Measurements from ENCODE around the gene BHLHA9. TPM values are rescaled to one million over a fixed set of nuclear protein-coding genes. Genes with fewer than 3 reads are reported as not detected.

BHLHA9 gene
- total and polyA plus RNA-seq, 2 donors (not counting 3 experiments of a cell fraction or from before 2014, with no cell fraction given), result not detected

- Histone ChIP-seq H3K27me3 (ENCODE audit: control insufficient read depth in 2 of 2, insufficient read depth in 2 of 2, low read length in 2 of 2) (peaks cover 27 to 34% of the 10 kb centered on the region in 2 experiments), H3K9me3 (replicated peaks; ENCODE audit: control insufficient read depth, insufficient read depth, low read length) (no peaks in the 10 kb centered on the region), H3K4me2 (ENCODE audit: insufficient read depth, low read length) (no peak overlapping the region), H2AFZ (ENCODE audit: low read depth, low read length) (no peak overlapping the region), H3K9me1 (replicated peaks; ENCODE audit: control insufficient read depth, extremely low read depth, insufficient read depth, low read length) (no peaks in the 10 kb centered on the region), H3K36me3 (ENCODE audit: control insufficient read depth in 2 of 2, extremely low read depth in 1 of 2, insufficient read depth in 2 of 2, low read length in 2 of 2) (no peaks in the 10 kb centered on the region), H3K4me3 (replicated peaks in 1 of 3; ENCODE audit: insufficient read depth in 1 of 3, low read depth in 1 of 3, low read length in 3 of 3) (no peak overlapping the region), H3K27ac (ENCODE audit: insufficient read depth, low read depth, low read length) (no peak overlapping the region), H4K20me1 (replicated peaks; ENCODE audit: control insufficient read depth, extremely low read depth, insufficient read depth, low read length) (no peaks in the 10 kb centered on the region), H3K4me1 (ENCODE audit: control insufficient read depth, extremely low read depth, insufficient read depth, low read length) (no peaks in the 10 kb centered on the region), H3K9ac (replicated peaks; ENCODE audit: extremely low read depth, insufficient read depth, low read length) (no peak overlapping the region), H3K79me2 (ENCODE audit: control insufficient read depth, insufficient read depth, low read length) (no peaks in the 10 kb centered on the region)
- intact Hi-C loops (cut with micrococcal nuclease) (no loop called here), dilution Hi-C loops (cut with MboI; ENCODE audit: extremely low pct_ligation_motif_present, low sequenced_read_pairs) (no loop called here)
- CTCF ChIA-PET, result no interaction called here
- no peak for TF ChIP-seq FOS (IDR thresholded peaks at IDR 0.05; ENCODE audit: borderline replicate concordance, insufficient read depth, low read length)
- no peak for TF ChIP-seq JUN (IDR thresholded peaks at IDR 0.05; ENCODE audit: borderline replicate concordance, insufficient read depth, insufficient read length, low read depth)
- no peak for TF ChIP-seq MAX (IDR thresholded peaks at IDR 0.05; ENCODE audit: insufficient read depth, insufficient read length)
- TF ChIP-seq MYC (IDR thresholded peaks at IDR 0.05; ENCODE audit: low read depth, low read length), result no peak
- no peak for TF ChIP-seq GATA2 (IDR thresholded peaks at IDR 0.05; ENCODE audit: insufficient read depth, insufficient read length, low read depth, low read length)
- TF ChIP-seq CTCF (IDR thresholded peaks at IDR 0.05; ENCODE audit: extremely low read depth in 1 of 2, insufficient read depth in 1 of 2, low read depth in 1 of 2, low read length in 2 of 2), result no peak
- TF ChIP-seq POLR2A (IDR thresholded peaks at IDR 0.05; ENCODE audit: low read depth, low read length), result no peak
- TF ChIP-seq EZH2 (IDR thresholded peaks at IDR 0.05; ENCODE audit: borderline replicate concordance, low read depth, low read length, severe bottlenecking), result no peak
- TF ChIP-seq POLR2AphosphoS5 (IDR thresholded peaks at IDR 0.05; ENCODE audit: insufficient read depth, low read depth, low read length), result no peak
- FAIRE-seq, result no peak
- BruUV-seq (replicated peaks), result no TSS peak
- DNase-seq (ENCODE audit: low read depth, low spot score), result no peak
- POLR2A ChIA-PET, result no interaction called here
Measured at GRCh38 chr17:1232331-1232730, 37.9 kb upstream of the BHLHA9 start.

Data from endothelial cell of umbilical vein (primary cell).